Astrocyte (in vitro differentiated cells and primary cell): ENCODE measurements around the gene IL13RA2. TPM values are rescaled to one million over a fixed set of nuclear protein-coding genes. Genes with fewer than 3 reads are reported as not detected.

ENCODE experiments used
- DNase-seq: peaks from one replicate; pipeline ENCODE4 v3.0.0-alpha.2; 2010; ENCODE audit warnings: low read depth
- FAIRE-seq: peaks from 2 replicates; lab custom pipeline; 2011; peaks lifted over from hg19 to GRCh38; lab: Jason Lieb, UNC
- H2AFZ ChIP-seq: 2 replicates; pipeline ENCODE4 v1.6.0; 2012; ENCODE audit warnings: low read depth, low read length, inconsistent platforms
- H3K27ac ChIP-seq: 2 replicates; pipeline ENCODE4 v1.5.1; 2011; ENCODE audit warnings: low read depth, low read length, inconsistent platforms
- H3K27me3 ChIP-seq: 2 replicates; pipeline ENCODE4 v1.6.0; 2011; ENCODE audit warnings: low read length, inconsistent platforms; ENCODE audit not compliant: insufficient read depth
- H3K36me3 ChIP-seq: 2 replicates; pipeline ENCODE4 v1.5.1; 2011; ENCODE audit warnings: low read length, inconsistent platforms; ENCODE audit not compliant: insufficient read depth
- H3K4me1 ChIP-seq: 2 replicates; pipeline ENCODE4 v1.5.1; 2011; ENCODE audit warnings: low read length, inconsistent platforms; ENCODE audit not compliant: insufficient read depth
- H3K4me2 ChIP-seq: 2 replicates; pipeline ENCODE4 v1.6.0; 2012; ENCODE audit warnings: low read length, inconsistent platforms
- H3K4me3 ChIP-seq: 2 replicates; pipeline ENCODE4 v1.5.1; 2011; ENCODE audit warnings: low read depth, mild to moderate bottlenecking, low read length, inconsistent platforms; ENCODE audit not compliant: insufficient read depth
- H3K79me2 ChIP-seq: 2 replicates; pipeline ENCODE4 v1.6.0; 2012; ENCODE audit warnings: mild to moderate bottlenecking, low read length, inconsistent platforms; ENCODE audit not compliant: insufficient read depth
- H3K9ac ChIP-seq: 2 replicates; pipeline ENCODE4 v1.6.0; 2012; ENCODE audit warnings: mild to moderate bottlenecking, low read length, inconsistent platforms
- H3K9me3 ChIP-seq: 2 replicates; pipeline ENCODE4 v1.5.1; 2012; ENCODE audit warnings: low read depth, mild to moderate bottlenecking, low read length, inconsistent platforms; ENCODE audit not compliant: insufficient read depth
- H4K20me1 ChIP-seq: 2 replicates; pipeline ENCODE4 v1.6.0; 2012; ENCODE audit warnings: low read length, inconsistent platforms; ENCODE audit not compliant: insufficient read depth
- H3K27ac Mint-ChIP-seq: one replicate; pipeline ENCODE4 v1.8.0; 2021; ENCODE audit warnings: mild to moderate bottlenecking, mixed read lengths; ENCODE audit not compliant: unreplicated experiment
- H3K27me3 Mint-ChIP-seq: one replicate; pipeline ENCODE4 v1.8.0; 2021; ENCODE audit warnings: low read depth, mixed read lengths; ENCODE audit not compliant: unreplicated experiment
- H3K36me3 Mint-ChIP-seq: one replicate; pipeline ENCODE4 v1.8.0; 2021; ENCODE audit warnings: low read depth, mixed read lengths; ENCODE audit not compliant: unreplicated experiment
- H3K4me1 Mint-ChIP-seq: one replicate; pipeline ENCODE4 v1.8.0; 2021; ENCODE audit warnings: low read depth, mixed read lengths; ENCODE audit not compliant: unreplicated experiment
- H3K4me3 Mint-ChIP-seq: one replicate; pipeline ENCODE4 v1.8.0; 2021; ENCODE audit warnings: mild to moderate bottlenecking, moderate library complexity, mixed read lengths; ENCODE audit not compliant: unreplicated experiment
- H3K9me3 Mint-ChIP-seq: one replicate; pipeline ENCODE4 v1.8.0; 2021; ENCODE audit warnings: mild to moderate bottlenecking, mixed read lengths; ENCODE audit not compliant: unreplicated experiment
- EZH2 ChIP-seq: IDR thresholded peaks from 2 replicates; pipeline ENCODE4 v1.6.1; 2012; ENCODE audit warnings: mild to moderate bottlenecking, low read length, inconsistent platforms; ENCODE audit not compliant: insufficient read depth
- total RNA-seq: library from RNA; stranded (reverse); gene quantifications from 2 replicates; pipeline ENCODE4 v1.2.1, GENCODE V29; 2021
- TF ChIP-seq, protein P1 (sequence below): IDR thresholded peaks from 2 replicates; pipeline ENCODE4 v1.5.1; 2011; ENCODE audit warnings: low read depth, mild to moderate bottlenecking, inconsistent platforms, low read length, moderate library complexity; ENCODE audit not compliant: insufficient read depth

IL13RA2 gene
- total RNA-seq, 1 donor from 2014 or later, result not detected

- H3K36me3 Mint-ChIP-seq, result no peaks in the 10 kb centered on the region
- no peaks in the 10 kb centered on the region for H3K27me3 Mint-ChIP-seq
- Histone ChIP-seq H3K9me3 (no peaks in the 10 kb centered on the region), H3K27ac (no peak overlapping the region), H3K79me2 (no peaks in the 10 kb centered on the region), H3K9ac (no peak overlapping the region), H3K4me1 (no peaks in the 10 kb centered on the region), H3K4me3 (no peak overlapping the region), H3K27me3 (no peaks in the 10 kb centered on the region), H3K4me2 (no peak overlapping the region), H3K36me3 (no peaks in the 10 kb centered on the region), H2AFZ (no peak overlapping the region), H4K20me1 (no peaks in the 10 kb centered on the region)
- no peaks in the 10 kb centered on the region for H3K4me1 Mint-ChIP-seq
- DNase-seq (no peak), FAIRE-seq (no peak)
- no peak overlapping the region for H3K27ac Mint-ChIP-seq
- H3K4me3 Mint-ChIP-seq, result no peak overlapping the region
- TF ChIP-seq, protein P1, sequence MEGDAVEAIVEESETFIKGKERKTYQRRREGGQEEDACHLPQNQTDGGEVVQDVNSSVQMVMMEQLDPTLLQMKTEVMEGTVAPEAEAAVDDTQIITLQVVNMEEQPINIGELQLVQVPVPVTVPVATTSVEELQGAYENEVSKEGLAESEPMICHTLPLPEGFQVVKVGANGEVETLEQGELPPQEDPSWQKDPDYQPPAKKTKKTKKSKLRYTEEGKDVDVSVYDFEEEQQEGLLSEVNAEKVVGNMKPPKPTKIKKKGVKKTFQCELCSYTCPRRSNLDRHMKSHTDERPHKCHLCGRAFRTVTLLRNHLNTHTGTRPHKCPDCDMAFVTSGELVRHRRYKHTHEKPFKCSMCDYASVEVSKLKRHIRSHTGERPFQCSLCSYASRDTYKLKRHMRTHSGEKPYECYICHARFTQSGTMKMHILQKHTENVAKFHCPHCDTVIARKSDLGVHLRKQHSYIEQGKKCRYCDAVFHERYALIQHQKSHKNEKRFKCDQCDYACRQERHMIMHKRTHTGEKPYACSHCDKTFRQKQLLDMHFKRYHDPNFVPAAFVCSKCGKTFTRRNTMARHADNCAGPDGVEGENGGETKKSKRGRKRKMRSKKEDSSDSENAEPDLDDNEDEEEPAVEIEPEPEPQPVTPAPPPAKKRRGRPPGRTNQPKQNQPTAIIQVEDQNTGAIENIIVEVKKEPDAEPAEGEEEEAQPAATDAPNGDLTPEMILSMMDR, result no peak
- no peak for TF ChIP-seq EZH2
- H3K9me3 Mint-ChIP-seq, result no peaks in the 10 kb centered on the region
These were observed 19.6 kb downstream of the IL13RA2 start for GRCh38 chrX:114997779-114998178.

- no peak overlapping the region for H3K4me2 ChIP-seq
- no peak overlapping the region for H3K9ac ChIP-seq
- no peaks in the 10 kb centered on the region for H3K9me3 Mint-ChIP-seq
- no peaks in the 10 kb centered on the region for H3K79me2 ChIP-seq
- TF ChIP-seq EZH2, result no peak
- TF ChIP-seq, protein P1, result no peak
- H2AFZ ChIP-seq, result no peak overlapping the region
- no peak overlapping the region for H3K4me3 ChIP-seq
- H3K36me3 ChIP-seq, result no peaks in the 10 kb centered on the region
- H3K4me3 Mint-ChIP-seq, result no peak overlapping the region
- no peak overlapping the region for H3K27ac Mint-ChIP-seq
- no peaks in the 10 kb centered on the region for H3K27me3 Mint-ChIP-seq
- DNase-seq (no peak), FAIRE-seq (peak; percentile 69)
- no peaks in the 10 kb centered on the region for H3K9me3 ChIP-seq
- no peaks in the 10 kb centered on the region for H3K36me3 Mint-ChIP-seq
- no peaks in the 10 kb centered on the region for H3K27me3 ChIP-seq
- H3K4me1 ChIP-seq, result no peaks in the 10 kb centered on the region
- H3K4me1 Mint-ChIP-seq, result no peaks in the 10 kb centered on the region
- H3K27ac ChIP-seq, result no peak overlapping the region
- H4K20me1 ChIP-seq, result no peaks in the 10 kb centered on the region
These were observed 31.3 kb downstream of the IL13RA2 start for GRCh38 chrX:114985967-114986592.

GRCh38 chrX:114976292-114976691 lies 41.1 kb downstream of the IL13RA2 start:
- Histone ChIP-seq H3K9me3 (no peaks in the 10 kb centered on the region), H3K4me3 (no peak overlapping the region), H3K4me1 (no peaks in the 10 kb centered on the region), H3K27me3 (no peaks in the 10 kb centered on the region), H3K27ac (no peak overlapping the region), H2AFZ (no peak overlapping the region), H3K4me2 (no peak overlapping the region), H3K9ac (no peak overlapping the region), H3K36me3 (no peaks in the 10 kb centered on the region), H3K79me2 (no peaks in the 10 kb centered on the region), H4K20me1 (no peaks in the 10 kb centered on the region)
- TF ChIP-seq, protein P1, result no peak
- TF ChIP-seq EZH2, result no peak
- no peaks in the 10 kb centered on the region for H3K9me3 Mint-ChIP-seq
- DNase-seq (peak; percentile 8), FAIRE-seq (peak; percentile 63)
- H3K27me3 Mint-ChIP-seq, result no peaks in the 10 kb centered on the region
- peaks cover 4% of the 10 kb centered on the region for H3K4me1 Mint-ChIP-seq
- H3K4me3 Mint-ChIP-seq, result no peak overlapping the region
- no peak overlapping the region for H3K27ac Mint-ChIP-seq
- no peaks in the 10 kb centered on the region for H3K36me3 Mint-ChIP-seq
